ENCODE data around the gene ADH1A. TPM values are rescaled to one million over a fixed set of nuclear protein-coding genes. Genes with fewer than 3 reads are reported as not detected.
"Not testable (repeated sequence)": the region's sequence is repeated elsewhere in the genome, so short reads cannot be mapped to it uniquely, and the experiment has no call there.

ADH1A gene
- total RNA-seq, 1 donor from 2014 or later, result not detected

DNA sequence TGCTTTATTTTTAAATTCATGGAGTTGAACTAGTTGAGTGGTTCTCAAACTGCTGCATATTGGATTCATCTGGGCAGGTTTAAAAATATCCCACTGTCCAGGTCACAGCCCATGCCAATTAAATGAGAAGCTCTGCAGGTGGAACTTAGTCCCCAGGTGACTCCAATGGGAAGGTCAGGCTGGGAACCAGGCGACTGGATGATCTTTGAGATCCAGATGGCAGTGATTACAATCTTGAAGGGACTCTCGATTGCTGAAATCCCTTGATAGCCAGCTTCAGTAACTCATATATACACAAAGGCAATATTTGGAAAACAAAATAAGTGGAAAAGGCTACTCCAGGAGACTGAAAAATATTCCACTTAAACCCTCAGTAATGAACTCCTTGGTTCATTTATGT, 8.1 kb downstream of the ADH1A start:
- DNase-seq (ENCODE audit: extremely low read depth, low read depth, low spot score), result no peak

DNA sequence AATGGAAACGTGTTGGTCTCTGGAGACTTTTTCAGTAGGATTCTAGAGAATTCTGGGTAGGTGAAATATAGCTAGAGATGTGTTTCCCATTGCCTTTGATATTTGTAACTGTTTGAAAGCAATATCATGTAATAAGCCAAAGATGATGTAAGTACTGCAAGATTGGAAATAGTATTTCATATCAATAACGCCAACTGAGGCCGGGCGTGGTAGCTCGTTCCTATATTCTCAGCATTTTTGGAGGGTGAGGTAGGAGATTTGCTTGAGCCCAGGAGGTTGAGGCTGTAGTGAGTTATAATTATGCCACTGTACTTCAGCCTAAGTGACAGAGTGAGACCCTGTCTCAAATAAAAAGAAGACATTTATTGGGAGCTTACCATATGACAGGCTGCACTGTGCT, 9.5 kb downstream of the ADH1A start:
- no peak for DNase-seq (ENCODE audit: extremely low read depth, low read depth, low spot score)

- DNase-seq (ENCODE audit: extremely low read depth, low read depth, low spot score), result no peak
Measured at GRCh38 chr4:99276417-99276816, 14.4 kb downstream of the ADH1A start.

- DNase-seq (ENCODE audit: extremely low read depth, low read depth, low spot score), result no peak
Measured at GRCh38 chr4:99275885-99276284, 14.9 kb downstream of the ADH1A start.

- no peak for DNase-seq (ENCODE audit: extremely low read depth, low read depth, low spot score)
Measured at GRCh38 chr4:99275050-99275449, 15.7 kb downstream of the ADH1A start.

GRCh38 chr4:99273704-99274103, 17.1 kb downstream of the ADH1A start:
- no peak for DNase-seq (ENCODE audit: extremely low read depth, low read depth, low spot score)

- no peak for DNase-seq (ENCODE audit: extremely low read depth, low read depth, low spot score)
Measured at GRCh38 chr4:99264927-99265326, 25.9 kb downstream of the ADH1A start.

DNA sequence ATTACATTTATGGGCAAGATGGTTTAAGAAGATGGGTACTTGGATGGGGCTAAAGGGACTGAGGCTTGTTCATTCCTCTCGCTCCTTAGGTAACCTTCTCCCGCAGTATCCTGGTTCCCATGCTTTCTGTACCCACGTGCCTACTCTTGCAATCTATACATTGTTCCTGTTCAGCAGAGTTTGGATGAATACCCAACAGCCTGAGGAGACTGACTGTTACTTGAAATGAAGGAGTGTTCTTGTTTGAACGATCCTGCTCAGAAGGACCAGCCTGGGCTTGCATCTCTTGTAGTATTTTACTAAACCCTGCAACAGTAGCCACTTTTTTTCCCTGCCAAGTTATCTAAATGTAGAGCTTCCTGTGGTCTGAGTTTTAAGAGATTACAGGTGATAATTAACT, 38.0 kb downstream of the ADH1A start:
- DNase-seq (ENCODE audit: extremely low read depth, low read depth, low spot score), result no peak

- DNase-seq (ENCODE audit: extremely low read depth, low read depth, low spot score), result no peak
Measured at GRCh38 chr4:99248714-99249113, 42.1 kb downstream of the ADH1A start.

- no peak for DNase-seq (ENCODE audit: extremely low read depth, low read depth, low spot score)
Measured at GRCh38 chr4:99235955-99236354, 54.8 kb downstream of the ADH1A start.

GRCh38 chr4:99234331-99235010, 56.3 kb downstream of the ADH1A start:
- no peak for DNase-seq (ENCODE audit: extremely low read depth, low read depth, low spot score)

DNA sequence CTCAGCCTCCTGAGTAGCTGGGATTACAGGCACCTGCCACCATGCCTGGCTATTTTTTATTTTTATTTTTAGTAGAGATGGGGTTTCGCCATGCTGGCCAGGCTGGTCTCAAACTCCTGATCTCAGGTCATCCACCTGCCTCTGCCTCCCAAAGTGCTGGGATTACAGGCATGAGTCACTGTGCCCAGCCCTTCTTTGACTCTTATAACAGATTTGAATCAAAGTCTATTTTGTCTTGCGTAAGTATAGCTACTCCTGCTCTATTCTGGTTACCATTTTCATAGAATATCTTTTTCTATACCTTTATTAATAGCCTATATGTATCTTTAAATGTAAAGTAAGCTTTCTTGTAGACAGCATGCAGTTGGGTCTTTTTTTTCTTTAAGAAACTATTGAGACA, 57.4 kb downstream of the ADH1A start:
- not testable (repeated sequence) for DNase-seq (ENCODE audit: extremely low read depth, low read depth, low spot score)

GRCh38 chr4:99228706-99229105, 62.1 kb downstream of the ADH1A start:
- not testable (repeated sequence) for DNase-seq (ENCODE audit: extremely low read depth, low read depth, low spot score)

GRCh38 chr4:99227646-99228045, 63.1 kb downstream of the ADH1A start:
- DNase-seq (ENCODE audit: extremely low read depth, low read depth, low spot score), result not testable (repeated sequence)

Other genes starting within 250 kb of the ADH1A start
- 77.2 and 93.0 TPM in 2 replicates for gene ADH5, start 202.2 kb downstream of the ADH1A start, total RNA-seq
- not detected in 2 replicates for gene ADH4, start 146.7 kb downstream of the ADH1A start, total RNA-seq
- gene ADH6, start 71.7 kb downstream of the ADH1A start, total RNA-seq, result not detected in 2 replicates
- gene ADH1B, start 30.4 kb upstream of the ADH1A start, total RNA-seq, result not detected in 2 replicates
- not detected in 2 replicates for gene ADH1C, start 61.8 kb upstream of the ADH1A start, total RNA-seq
- not detected in 2 replicates for gene ADH7, start 144.4 kb upstream of the ADH1A start, total RNA-seq
- gene C4orf17, start 220.0 kb upstream of the ADH1A start, total RNA-seq, result not detected in 2 replicates

Data from glomerular endothelial cell (primary cell).